ENCODE measurements around the gene MAGT1. TPM values are rescaled to one million over a fixed set of nuclear protein-coding genes. Genes with fewer than 3 reads are reported as not detected.

Gene MAGT1
- total and polyA plus RNA-seq, 2 donors from 2014 or later, result 36.5 to 86.8 TPM

GRCh38 chrX:77820091-77820727 is 75.0 kb downstream of the MAGT1 start:
- no peak for TF ChIP-seq CTCF (IDR thresholded peaks at IDR 0.05; ENCODE audit: borderline replicate concordance, extremely low read depth, insufficient read depth)
- no peak for FAIRE-seq
- intact Hi-C loops (cut with DNase I), result no loop called here
- Histone ChIP-seq H3K9me3 (ENCODE audit: control insufficient read depth in 2 of 3, insufficient read depth in 1 of 3, low read length in 3 of 3) (no peaks in the 10 kb centered on the region), H3K4me3 (ENCODE audit: low read length in 3 of 3) (no peak overlapping the region), H3K36me3 (ENCODE audit: control insufficient read depth in 2 of 3, insufficient read depth in 3 of 3, low read length in 3 of 3) (peaks cover 0 to 1% (median 0%) of the 10 kb centered on the region in 3 donors), H3K4me1 (ENCODE audit: control insufficient read depth in 2 of 3, insufficient read depth in 2 of 3, low read depth in 1 of 3, low read length in 3 of 3) (no peaks in the 10 kb centered on the region), H3K27ac (ENCODE audit: low read depth in 2 of 2, low read length in 2 of 2) (no peak overlapping the region), H3K9ac (ENCODE audit: low read length in 3 of 3) (no peak overlapping the region), H3K27me3 (ENCODE audit: control insufficient read depth, insufficient read depth, low read length) (no peaks in the 10 kb centered on the region)
- DNase-seq, result no peak

- no peaks in the 10 kb centered on the region for H3K36me3 ChIP-seq (ENCODE audit: control insufficient read depth in 2 of 3, insufficient read depth in 3 of 3, low read length in 3 of 3)
- no peak for TF ChIP-seq CTCF (IDR thresholded peaks at IDR 0.05; ENCODE audit: borderline replicate concordance, extremely low read depth, insufficient read depth)
- no peaks in the 10 kb centered on the region for H3K4me1 ChIP-seq (ENCODE audit: control insufficient read depth in 2 of 3, insufficient read depth in 2 of 3, low read depth in 1 of 3, low read length in 3 of 3)
- H3K9ac ChIP-seq (ENCODE audit: low read length in 3 of 3), result no peak overlapping the region
- DNase-seq, result no peak
- H3K27ac ChIP-seq (ENCODE audit: low read depth in 2 of 2, low read length in 2 of 2), result no peak overlapping the region
- H3K9me3 ChIP-seq (ENCODE audit: control insufficient read depth in 2 of 3, insufficient read depth in 1 of 3, low read length in 3 of 3), result no peaks in the 10 kb centered on the region
- no peaks in the 10 kb centered on the region for H3K27me3 ChIP-seq (ENCODE audit: control insufficient read depth, insufficient read depth, low read length)
- no peak for FAIRE-seq
- no peak overlapping the region for H3K4me3 ChIP-seq (ENCODE audit: low read length in 3 of 3)
- intact Hi-C loops (cut with DNase I), result no loop called here
Measured at GRCh38 chrX:77814210-77814609, 81.0 kb downstream of the MAGT1 start.

- Histone ChIP-seq H3K4me3 (ENCODE audit: low read length in 3 of 3) (no peak overlapping the region), H3K27me3 (ENCODE audit: control insufficient read depth, insufficient read depth, low read length) (no peaks in the 10 kb centered on the region), H3K4me1 (ENCODE audit: control insufficient read depth in 2 of 3, insufficient read depth in 2 of 3, low read depth in 1 of 3, low read length in 3 of 3) (no peaks in the 10 kb centered on the region), H3K9ac (ENCODE audit: low read length in 3 of 3) (no peak overlapping the region), H3K27ac (ENCODE audit: low read depth in 2 of 2, low read length in 2 of 2) (no peak overlapping the region), H3K9me3 (ENCODE audit: control insufficient read depth in 2 of 3, insufficient read depth in 1 of 3, low read length in 3 of 3) (no peaks in the 10 kb centered on the region), H3K36me3 (ENCODE audit: control insufficient read depth in 2 of 3, insufficient read depth in 3 of 3, low read length in 3 of 3) (no peaks in the 10 kb centered on the region)
- FAIRE-seq (no peak), DNase-seq (no peak)
- intact Hi-C loops (cut with DNase I), result no loop called here
- no peak for TF ChIP-seq CTCF (IDR thresholded peaks at IDR 0.05; ENCODE audit: borderline replicate concordance, extremely low read depth, insufficient read depth)
Measured at GRCh38 chrX:77802201-77802600, 93.0 kb downstream of the MAGT1 start.

DNA sequence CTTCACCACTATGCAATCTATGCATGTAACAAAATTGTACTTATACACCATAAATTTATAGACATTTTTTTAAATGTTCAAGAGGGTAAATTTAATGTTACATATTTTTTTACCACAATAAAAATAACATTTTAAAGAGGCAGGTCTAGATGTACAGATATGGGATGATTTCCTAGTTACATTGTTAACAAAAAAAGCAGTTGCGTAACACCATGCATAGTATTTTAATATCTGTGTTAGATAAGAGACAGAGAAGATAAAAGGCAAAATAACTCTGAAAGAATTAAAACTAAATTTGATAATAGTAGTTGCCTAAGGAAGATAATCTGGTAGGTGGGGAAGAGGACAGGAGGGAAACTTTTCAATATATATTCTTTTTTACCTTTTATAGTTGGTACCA is 100.1 kb downstream of the MAGT1 start:
- Histone ChIP-seq H3K9ac (ENCODE audit: low read length in 3 of 3) (no peak overlapping the region), H3K4me3 (ENCODE audit: low read length in 3 of 3) (no peak overlapping the region), H3K27me3 (ENCODE audit: control insufficient read depth, insufficient read depth, low read length) (no peaks in the 10 kb centered on the region), H3K36me3 (ENCODE audit: control insufficient read depth in 2 of 3, insufficient read depth in 3 of 3, low read length in 3 of 3) (no peaks in the 10 kb centered on the region), H3K9me3 (ENCODE audit: control insufficient read depth in 2 of 3, insufficient read depth in 1 of 3, low read length in 3 of 3) (no peaks in the 10 kb centered on the region), H3K4me1 (ENCODE audit: control insufficient read depth in 2 of 3, insufficient read depth in 2 of 3, low read depth in 1 of 3, low read length in 3 of 3) (no peaks in the 10 kb centered on the region), H3K27ac (ENCODE audit: low read depth in 2 of 2, low read length in 2 of 2) (no peak overlapping the region)
- intact Hi-C loops (cut with DNase I), result no loop called here
- FAIRE-seq, result peak; percentile 25
- no peak for TF ChIP-seq CTCF (IDR thresholded peaks at IDR 0.05; ENCODE audit: borderline replicate concordance, extremely low read depth, insufficient read depth)
- DNase-seq, result no peak

Measured in kidney (tissue), 14 donors.